Measurements from ENCODE around the gene HOXA7.

The HOXA7 gene

GRCh38 chr7:27114881-27115220, 41.6 kb downstream of the HOXA7 start:
- in situ Hi-C loops (cut with MboI; ENCODE audit: low sequenced_read_pairs, unreplicated experiment) = no loop called here
- DNase-seq (ENCODE audit: low spot score) = no peak
- no peak for TF ChIP-seq CTCF (IDR thresholded peaks at IDR 0.05; ENCODE audit: borderline replicate concordance, control extremely low read depth, extremely low read depth, insufficient read depth, missing control alignments)

GRCh38 chr7:27113991-27114769, 42.3 kb downstream of the HOXA7 start:
- DNase-seq (ENCODE audit: low spot score) = no peak
- in situ Hi-C loops (cut with MboI; ENCODE audit: low sequenced_read_pairs, unreplicated experiment) = no loop called here
- TF ChIP-seq CTCF (IDR thresholded peaks at IDR 0.05; ENCODE audit: borderline replicate concordance, control extremely low read depth, extremely low read depth, insufficient read depth, missing control alignments) = no peak

- in situ Hi-C loops (cut with MboI; ENCODE audit: low sequenced_read_pairs, unreplicated experiment) = no loop called here
- DNase-seq (ENCODE audit: low spot score) = no peak
- TF ChIP-seq CTCF (IDR thresholded peaks at IDR 0.05; ENCODE audit: borderline replicate concordance, control extremely low read depth, extremely low read depth, insufficient read depth, missing control alignments) = no peak
Observed at GRCh38 chr7:27112955-27113949, 43.2 kb downstream of the HOXA7 start.

- DNase-seq (ENCODE audit: low spot score) = no peak
- TF ChIP-seq CTCF (IDR thresholded peaks at IDR 0.05; ENCODE audit: borderline replicate concordance, control extremely low read depth, extremely low read depth, insufficient read depth, missing control alignments) = no peak
- in situ Hi-C loops (cut with MboI; ENCODE audit: low sequenced_read_pairs, unreplicated experiment) = no loop called here
Observed at GRCh38 chr7:27112361-27112760, 44.1 kb downstream of the HOXA7 start.

- in situ Hi-C loops (cut with MboI; ENCODE audit: low sequenced_read_pairs, unreplicated experiment) = no loop called here
- DNase-seq (ENCODE audit: low spot score) = no peak
- TF ChIP-seq CTCF (IDR thresholded peaks at IDR 0.05; ENCODE audit: borderline replicate concordance, control extremely low read depth, extremely low read depth, insufficient read depth, missing control alignments) = no peak
Observed at GRCh38 chr7:27111751-27112277, 44.7 kb downstream of the HOXA7 start.

- TF ChIP-seq CTCF (IDR thresholded peaks at IDR 0.05; ENCODE audit: borderline replicate concordance, control extremely low read depth, extremely low read depth, insufficient read depth, missing control alignments) = no peak
- no peak for DNase-seq (ENCODE audit: low spot score)
- in situ Hi-C loops (cut with MboI; ENCODE audit: low sequenced_read_pairs, unreplicated experiment) = no loop called here
Observed at GRCh38 chr7:27111042-27111750, 45.3 kb downstream of the HOXA7 start.

Data from GM13976 (cell line).